ENCODE results near the gene CNBD2.
"Not testable (repeated sequence)": the region's sequence is repeated elsewhere in the genome, so short reads cannot be mapped to it uniquely, and the experiment has no call there.

The CNBD2 gene

DNA sequence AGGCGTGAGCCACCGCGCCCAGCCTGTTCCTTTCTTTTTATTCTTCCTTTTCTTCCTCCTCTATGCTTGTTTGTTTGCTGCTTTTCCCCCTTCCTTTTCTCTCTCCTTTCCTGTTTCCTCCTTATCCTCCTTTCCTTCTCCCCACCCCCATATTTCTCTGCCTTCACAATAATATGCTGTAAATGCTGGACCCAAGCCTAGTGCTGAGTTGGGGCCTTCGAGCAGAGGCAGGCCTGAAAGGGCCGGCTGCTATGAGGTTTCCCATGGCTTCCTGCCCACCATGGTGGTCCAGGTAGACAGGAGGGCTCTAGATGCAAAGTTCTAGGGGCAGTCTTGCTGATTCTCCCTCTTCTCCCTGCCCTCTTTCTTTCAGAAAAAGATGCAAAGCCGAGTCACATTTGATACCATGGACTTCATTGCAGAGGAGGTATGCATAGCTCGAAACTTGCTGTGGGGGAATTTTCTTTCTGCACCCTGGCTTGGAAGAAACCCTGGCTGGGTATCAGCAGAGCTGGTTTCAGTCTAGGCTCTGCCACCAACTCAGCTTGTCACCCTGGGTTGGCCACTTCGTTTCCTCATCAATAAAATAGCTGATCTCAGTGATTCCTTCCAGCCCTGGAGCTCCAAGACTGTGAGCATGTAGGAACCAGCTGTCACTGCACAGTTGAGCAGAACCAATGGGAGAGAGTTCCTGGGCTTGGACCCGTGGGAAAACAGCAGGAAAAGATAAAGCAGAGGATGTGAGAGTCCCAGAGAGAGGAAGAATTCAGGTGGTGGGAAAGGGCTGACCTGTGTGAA lies 7.4 kb downstream of the CNBD2 start:
- FAIRE-seq, result peak; percentile 56

DNA sequence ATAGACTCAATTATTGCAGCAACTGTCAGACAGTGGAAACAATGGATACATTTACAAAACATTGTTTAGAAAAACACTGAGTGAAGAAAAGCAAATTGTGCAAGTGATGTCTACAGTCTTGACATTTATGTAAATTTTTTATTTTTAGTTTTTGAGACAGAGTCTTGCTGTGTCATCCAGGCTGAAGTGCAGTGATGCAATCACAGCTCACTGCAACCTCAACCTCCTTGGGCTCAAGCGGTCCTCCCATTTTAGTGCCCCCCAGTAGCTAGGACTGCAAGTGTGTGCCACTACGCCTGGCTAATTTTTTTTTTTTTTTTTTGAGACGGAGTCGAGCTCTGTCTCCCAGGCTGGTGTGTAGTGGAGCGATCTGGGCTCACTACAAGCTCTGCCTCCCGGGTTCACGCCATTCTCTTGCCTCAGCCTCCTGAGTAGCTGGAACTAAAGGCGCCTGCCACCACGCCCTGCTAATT lies 9.7 kb downstream of the CNBD2 start:
- FAIRE-seq, result no peak

DNA sequence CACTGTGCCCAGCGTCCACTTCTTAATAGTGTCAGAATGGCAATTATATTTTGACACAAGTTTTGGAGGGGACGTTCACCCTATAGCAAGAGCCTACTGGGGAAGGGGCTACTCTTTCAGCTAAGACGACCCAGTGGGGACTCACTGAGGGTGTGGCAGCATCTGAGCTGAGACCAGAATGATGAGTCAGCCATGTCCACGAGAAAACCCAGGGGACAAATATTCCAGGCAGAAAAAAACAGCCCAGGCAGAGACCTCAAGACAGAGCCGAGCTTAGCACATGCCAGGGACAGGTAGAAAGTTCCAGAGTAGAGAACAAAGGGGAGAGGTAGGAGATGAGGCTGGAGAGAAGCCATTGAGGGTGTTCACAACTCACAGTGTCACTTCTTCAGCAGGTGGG lies 11.2 kb downstream of the CNBD2 start:
- no peak for FAIRE-seq

DNA sequence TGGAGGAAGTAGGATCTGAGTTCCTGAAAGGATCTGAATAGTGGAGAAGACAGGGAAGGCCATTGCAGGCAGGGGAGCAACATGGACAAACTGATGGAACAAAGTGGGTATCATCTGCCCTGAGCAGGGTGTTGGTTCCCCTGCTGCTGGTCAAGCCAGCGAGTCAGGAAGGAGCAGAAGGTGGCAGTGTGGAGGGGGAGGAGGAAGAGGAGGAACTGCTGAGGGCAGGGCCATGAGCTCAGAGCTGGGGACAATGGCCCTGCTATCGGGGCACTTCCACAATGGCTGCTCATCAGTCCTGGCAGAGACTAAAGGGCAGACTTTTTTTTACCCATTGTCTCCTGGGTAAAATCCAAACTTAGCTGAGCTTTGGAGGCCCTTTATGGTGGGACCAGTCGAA lies 13.6 kb downstream of the CNBD2 start:
- no peak for FAIRE-seq

DNA sequence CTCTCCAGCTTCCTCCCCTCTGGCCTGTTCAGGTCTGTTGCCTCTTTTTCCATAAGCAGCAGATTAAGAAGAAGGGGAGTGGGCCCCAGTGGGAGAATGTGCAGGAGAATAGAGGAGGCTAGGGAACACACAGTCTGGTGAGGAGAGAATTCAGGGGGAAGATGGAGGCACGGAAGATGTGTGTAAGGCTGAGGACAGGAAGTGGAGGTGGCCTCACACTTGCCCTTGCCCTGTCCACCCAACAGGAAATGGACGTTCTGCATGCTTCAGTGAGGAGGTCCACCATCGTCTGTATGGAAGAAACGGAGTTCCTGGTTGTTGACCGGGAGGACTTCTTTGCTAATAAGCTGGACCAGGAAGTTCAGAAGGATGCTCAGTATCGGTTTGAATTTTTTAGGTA lies 16.0 kb downstream of the CNBD2 start:
- FAIRE-seq, result no peak

DNA sequence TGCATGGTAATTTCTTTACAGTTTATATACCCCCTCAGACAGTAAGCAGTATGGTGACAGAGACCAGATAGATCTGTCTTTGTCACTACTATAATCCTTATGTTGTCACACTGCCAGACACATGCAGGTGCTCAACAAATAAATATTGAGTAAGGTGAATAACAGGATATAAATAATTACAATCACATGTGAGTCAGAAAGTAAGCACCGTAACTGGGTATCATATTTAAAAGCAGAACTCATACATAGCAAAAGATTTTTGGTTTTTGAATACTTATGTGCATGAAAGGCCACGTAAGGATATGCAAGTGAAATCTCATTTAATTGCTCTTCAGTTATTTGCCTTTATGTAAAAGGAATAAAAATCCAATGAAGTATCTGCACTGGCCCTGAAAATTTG lies 17.4 kb downstream of the CNBD2 start:
- no peak for FAIRE-seq

DNA sequence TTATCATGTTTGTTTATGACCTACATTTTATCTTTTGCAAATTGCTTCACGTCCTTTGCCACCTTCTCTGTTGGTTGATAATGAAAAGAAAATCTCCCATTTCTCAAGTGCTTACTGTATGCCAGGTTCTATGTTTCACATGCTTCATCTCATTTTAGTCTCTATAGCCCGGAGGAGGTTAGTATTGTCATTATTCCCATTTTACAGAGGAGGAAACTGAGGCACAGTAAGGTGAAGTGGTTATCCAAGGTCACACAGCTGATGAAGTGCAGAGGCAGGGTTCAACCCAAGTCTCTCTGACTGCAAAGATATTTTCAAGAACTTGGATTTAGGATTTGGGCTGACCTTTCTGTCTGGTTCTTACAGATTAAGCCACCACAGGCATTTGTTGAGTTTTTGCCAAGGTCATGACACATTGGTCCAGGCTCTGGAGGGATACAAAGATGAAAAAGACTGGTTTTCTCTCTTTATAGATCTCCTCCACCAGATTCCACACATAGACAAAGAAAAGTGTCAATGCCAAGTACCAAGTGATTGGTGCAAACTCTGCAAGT lies 20.6 kb downstream of the CNBD2 start:
- no peak for FAIRE-seq

DNA sequence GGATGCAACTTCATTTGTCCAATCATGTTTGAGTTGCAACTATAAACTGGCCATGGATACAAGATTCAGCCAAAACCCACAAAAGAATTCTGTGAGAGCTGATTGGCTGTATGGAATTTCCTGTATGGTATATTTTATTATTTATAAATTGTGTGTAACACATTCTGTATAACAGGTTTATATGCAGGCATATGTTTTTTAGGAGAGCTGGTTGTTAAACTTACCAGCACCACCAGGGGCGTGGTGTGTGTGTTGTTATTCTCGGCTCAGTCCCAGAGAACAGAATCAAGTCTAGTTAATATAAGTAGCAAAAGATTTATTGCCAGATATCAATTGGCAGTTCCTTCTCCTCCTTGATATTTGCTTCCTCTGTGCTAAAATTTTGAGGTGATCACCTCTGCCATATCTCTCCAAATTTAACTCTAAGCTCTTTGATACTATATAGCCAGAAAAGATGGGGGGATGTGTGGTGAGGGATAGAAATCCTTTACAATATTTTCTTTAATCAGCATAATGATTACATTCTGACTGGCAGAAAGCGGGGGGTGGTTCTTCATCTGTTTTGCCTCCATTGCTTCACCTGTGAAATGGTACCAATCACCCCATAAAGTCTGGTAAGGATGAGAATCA lies 22.9 kb downstream of the CNBD2 start:
- FAIRE-seq, result no peak

DNA sequence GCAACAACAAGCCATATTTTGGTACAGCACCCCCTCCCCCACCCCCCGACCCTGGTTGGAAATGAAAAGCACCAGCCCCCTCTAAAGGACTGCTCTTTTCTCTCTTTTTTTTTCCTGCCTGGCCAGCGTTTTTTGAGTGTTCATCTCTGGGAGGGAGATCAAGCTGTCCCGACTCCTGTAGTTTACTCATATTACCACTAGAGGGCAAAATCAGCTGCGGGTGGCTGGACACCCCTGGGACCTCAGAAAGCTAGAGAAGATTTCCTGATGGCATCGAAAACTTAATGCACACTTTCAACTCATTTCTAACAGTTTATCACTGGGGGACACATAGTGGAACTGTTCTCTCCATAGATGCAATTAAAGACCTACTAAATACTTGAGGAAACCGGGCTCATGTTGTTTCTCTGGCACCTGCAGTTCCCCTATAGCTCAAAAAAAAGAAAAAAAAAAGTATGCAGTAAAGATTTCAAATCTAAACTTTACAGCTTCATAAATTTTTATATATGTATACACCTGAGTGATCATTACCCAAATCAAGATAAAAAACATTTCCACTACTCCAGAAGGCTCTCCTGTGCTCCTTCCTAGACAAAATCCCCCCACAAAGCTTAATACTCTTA lies 24.4 kb downstream of the CNBD2 start:
- peak; percentile 85 for FAIRE-seq

DNA sequence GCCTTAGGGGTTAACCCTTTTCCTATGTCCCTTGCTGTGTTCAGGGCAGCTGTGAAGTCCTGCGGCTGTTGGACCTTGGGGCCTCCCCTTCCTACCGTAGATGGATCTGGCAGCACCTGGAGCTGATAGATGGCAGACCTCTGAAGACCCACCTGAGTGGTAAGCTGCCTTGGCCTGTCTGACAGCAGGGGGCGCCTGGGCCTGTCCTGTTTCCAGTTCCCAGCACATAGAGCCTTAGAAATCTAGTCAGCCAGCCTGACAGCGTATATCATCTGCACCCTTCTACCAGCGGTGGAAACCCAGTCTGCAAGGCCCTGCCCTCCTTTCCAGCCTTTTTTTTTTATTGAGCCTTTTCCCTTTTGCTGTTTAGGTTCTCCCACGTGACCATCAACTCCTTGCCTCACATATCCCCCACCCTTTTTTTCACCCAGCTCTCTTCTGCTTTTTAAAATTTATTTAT lies 26.6 kb downstream of the CNBD2 start:
- FAIRE-seq, result peak; percentile 51

DNA sequence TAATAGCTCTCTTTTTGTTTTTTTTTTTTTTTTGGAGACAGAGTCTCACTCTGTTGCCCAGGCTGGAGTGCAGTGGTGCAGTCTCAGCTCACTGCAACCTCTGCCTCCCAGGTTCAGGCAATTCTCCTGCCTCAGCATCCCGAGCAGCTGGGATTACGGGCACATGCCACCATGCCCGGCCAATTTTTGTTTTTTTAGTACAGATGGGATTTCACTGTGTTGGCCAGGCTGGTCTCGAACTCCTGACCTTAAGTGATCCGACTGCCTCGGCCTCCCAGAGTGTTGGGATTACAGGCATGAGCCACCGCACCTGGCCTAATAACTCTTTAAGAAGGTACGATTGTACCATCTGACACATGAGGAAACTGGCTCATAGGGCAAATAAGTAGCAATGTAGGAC lies 28.1 kb downstream of the CNBD2 start:
- FAIRE-seq, result not testable (repeated sequence)

DNA sequence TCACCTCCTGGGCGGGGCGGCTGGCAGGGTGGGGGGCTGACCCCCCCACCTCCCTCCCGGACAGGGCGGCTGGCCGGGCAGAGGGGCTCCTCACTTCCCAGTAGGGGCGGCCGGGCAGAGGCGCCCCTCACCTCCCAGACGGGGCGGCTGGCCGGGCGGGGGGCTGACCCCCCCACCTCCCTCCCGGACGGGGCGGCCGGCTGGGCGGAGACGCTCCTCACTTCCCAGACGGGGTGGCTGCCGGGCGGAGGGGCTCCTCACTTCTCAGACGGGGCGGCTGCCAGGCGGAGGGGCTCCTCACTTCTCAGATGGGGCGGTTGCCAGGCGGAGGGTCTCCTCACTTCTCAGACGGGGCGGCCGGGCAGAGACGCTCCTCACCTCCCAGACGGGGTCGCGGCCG lies 32.9 kb downstream of the CNBD2 start:
- FAIRE-seq, result not testable (repeated sequence)

DNA sequence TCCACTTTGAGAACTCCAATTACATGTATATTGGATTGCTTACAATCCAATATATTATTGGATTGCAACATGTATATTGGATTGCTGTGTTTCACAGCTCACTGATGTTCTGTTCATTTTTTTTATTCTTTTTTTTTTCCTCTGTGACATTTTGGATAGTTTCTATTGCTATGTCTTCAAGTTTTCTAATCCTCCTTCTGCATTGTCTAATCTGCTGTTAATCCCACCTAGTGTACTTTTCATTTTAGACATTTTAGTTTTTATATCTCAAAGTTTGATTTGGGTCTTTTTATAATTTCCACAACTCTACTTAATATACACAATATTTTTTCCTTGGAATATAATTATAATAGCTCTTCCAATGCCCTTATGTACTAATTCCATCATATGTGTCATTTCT lies 34.5 kb downstream of the CNBD2 start:
- FAIRE-seq, result no peak

DNA sequence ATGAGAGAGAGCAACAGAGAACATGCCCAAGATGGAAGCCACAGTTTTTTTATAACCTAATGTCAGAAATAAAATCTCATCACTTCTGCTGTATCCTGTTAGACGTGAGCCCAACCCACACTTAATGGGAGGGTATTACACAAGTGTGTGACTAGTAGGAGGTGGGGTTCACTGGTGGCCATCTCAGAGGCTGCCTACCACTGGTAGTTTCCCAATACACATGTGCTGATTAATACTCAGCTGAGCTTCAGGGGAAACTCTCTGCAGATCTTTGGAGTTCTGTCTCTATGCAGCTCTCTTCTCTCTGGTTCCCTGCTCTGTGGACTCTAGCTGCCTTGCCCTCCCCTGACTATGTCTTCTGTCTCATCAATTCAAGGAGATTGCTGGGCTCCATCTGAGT lies 35.7 kb downstream of the CNBD2 start:
- no peak for FAIRE-seq

DNA sequence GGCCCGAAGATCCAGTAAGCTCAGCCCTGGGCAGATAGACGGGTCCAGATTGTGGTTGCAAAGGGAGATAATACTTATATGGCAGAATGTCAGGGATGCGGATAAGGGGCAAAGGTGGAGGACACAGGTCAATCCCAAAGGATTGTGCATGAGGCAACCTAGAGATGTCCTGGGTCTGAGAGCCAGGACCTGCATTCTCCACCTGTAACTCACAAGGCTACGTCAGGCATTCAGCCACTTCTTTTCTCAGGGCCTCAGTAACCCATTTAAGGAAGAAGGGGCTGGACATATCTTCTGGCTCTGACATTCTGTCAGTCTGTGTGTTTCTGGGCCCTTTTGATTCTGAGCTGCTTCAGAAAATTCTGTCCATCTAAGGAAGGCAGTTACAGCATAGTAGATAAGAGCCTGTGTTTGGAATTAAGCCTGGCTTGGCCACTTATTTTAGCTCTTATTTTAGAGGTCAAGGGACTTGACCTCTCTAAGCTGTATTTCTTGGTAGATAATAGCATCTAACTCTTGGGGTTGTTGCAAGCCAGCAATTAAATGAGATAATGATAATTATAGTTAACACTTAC lies 40.2 kb downstream of the CNBD2 start:
- no peak for FAIRE-seq

DNA sequence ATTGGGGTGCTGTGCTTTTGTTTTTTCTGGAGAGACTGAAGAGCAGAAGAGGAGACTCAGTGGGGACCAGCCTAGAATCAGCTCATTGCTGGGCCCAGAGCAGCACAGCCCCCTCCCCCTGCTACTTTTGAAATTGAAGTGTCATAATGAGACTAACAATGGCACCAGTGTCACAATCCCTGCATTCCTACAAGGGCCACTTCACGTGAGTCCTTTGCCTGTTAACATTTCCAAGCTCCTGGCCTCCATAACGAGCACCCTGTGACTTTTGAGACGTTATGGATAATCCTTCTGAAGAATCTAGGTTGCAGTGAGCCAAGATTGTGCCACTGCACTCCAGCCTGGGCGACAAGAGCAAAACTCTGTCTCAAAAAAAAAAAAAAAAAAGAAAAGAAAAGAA lies 41.7 kb downstream of the CNBD2 start:
- no peak for FAIRE-seq

DNA sequence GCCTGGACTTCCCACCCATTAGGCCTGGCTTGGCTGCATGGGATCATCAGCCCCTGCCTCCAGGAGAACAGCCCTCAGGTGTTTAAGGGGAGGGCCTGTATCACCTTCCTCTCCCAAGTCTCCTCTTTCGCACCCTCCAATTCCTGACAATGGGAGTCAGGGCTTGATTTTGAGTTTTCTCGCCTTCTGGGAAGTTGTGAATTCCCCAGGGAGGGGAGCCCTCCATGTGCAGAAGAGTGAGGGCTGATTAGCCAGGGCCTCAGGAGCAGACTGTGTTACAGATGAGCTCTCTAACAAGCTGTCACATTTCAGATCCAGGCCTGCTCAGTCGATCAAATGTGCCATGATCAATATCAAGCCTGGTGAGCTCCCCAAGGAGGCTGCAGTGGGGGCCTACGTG lies 42.4 kb downstream of the CNBD2 start:
- no peak for FAIRE-seq

DNA sequence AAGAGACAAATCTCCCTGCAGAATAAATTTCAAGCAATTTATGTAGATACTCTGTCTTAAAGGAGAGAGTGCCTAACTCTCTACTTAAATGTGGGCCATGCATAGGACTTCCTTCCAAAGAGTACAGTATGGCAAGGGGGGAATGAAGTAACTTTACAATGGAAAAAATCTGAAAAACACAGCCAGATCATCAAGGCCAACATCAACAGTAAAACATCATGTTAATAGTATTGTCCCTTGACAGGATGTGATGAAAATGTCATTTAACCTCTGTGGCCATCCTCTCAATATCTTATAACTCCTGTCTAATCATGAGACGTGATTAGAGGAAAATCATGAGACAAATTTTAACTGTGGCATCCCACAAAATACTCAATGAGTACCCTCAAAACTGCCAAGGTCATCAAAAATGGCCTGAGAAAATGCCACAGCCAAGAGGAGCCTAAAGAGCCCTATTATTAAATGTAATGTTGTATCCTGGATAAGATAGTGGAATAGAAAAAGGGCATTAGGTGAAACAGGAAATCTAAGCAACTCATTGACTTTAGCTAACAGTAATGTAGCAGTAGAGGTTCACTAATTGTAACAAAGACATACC lies 47.5 kb downstream of the CNBD2 start:
- no peak for FAIRE-seq

DNA sequence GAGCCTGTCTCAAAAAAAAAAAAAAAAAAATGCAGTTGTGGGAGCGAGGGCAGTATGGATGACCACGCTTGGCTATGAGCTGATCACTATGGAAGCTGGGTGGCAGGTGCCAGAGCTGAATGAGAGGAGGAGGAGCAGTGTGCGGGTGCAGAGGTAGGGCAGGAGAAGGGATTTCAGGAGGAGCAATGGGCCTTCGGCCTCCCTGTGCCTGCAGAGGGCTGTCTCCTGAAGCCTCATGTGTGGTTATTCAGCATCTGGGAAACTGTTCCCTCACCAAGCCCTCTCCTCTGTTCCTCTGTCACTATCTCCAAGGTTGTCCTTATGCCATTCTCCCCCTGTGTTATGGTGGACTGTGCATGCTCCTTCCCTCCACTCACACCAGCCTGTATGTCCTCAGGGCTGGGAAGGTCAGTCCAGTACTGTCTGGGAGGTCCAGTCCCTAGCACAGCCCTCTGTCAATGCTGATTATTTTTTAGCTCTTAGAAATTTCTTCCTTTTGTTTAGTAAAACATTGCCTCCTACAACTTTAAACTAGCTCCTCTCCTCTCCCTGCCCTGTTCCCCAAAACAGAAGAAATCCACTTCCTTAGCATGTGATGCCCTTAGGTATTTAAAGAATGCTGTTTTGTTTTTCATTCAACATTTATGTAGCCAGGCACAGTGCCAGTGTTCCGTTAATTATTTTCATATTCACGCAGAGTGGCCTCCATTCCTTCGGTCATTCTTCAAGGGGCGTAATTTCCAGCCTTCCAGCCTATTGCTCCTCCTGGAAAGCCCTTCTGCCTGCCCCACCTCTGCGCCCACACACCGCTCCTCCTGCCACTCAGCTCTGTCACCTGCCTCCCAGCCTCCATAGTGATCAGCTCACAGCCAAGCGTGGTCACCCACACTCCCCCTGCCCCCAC lies 48.9 kb downstream of the CNBD2 start:
- no peak for FAIRE-seq

DNA sequence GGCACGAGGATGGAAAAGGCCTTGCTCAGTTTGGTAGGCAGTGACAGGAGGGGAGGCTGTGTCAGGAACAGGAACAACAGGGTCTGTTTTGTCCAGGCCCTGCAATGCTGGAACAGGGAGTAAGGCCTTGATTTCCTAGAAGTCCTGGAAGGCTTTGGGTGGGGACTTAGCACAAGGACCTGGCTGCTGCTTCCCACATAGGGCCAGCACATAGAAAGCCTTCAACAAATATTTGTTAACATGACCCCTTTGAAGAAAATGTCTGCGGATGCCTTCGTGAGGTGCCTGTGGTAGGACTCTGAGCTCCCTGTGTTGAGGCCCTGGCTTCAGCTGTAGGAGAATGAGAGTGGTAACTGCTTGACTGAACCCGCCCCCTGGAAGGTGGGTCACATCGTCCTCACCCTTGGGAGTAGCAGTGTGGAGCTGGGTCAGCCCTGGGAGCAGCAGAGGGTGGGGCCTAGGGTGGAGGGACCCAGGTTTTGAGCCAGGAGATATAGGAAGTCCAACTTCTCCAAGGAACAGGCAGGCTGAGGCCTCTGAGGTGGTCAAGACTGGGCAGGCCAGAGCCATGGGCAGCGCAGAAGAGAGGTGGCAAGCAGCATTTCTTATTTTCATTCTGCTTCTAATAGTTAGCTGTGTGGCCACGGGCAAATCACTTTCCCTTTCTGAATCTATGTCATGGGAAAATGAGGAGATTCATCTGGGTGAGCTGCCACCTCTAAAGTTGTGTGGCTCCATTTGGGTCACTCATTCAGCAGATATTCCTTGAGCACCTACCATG lies 50.0 kb downstream of the CNBD2 start:
- no peak for FAIRE-seq

DNA sequence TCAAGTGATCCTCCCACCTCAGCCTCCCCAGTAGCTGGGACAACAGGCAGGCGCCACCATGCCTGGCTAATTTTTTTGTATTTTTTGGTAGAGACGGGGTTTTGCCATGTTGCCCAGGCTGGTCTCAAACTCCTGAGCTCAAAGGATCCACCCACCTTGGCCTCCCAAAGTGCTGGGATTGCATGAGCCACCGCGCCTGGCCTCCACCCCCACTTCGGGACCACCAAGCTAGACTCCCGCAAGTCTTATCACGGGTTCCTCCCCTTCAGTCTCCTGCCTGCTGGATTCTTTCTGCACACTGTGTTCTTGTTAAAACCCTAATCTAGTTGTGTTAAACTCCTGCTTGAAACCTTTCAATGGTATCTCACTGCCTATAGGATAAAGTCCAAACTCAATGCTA lies 57.7 kb downstream of the CNBD2 start:
- FAIRE-seq, result not testable (repeated sequence)

Data from islet of Langerhans (tissue), 1 donor.